Left lung (tissue), 10 donors: ENCODE measurements around the gene CEP192. TPM values are rescaled to one million over a fixed set of nuclear protein-coding genes. Genes with fewer than 3 reads are reported as not detected.
"Not testable (repeated sequence)": the region's sequence is repeated elsewhere in the genome, so short reads cannot be mapped to it uniquely, and the experiment has no call there.

ENCODE experiments used
- ATAC-seq: fragments of 200-7000 bp; cut with Tn5 transposase; one replicate; pipeline ENCODE4 v1.9.1; 2020; ENCODE audit warnings: moderate library complexity
- DNase-seq, 4 donors: peaks; one replicate each; pipeline ENCODE4 v3.0.0-alpha.2; 2013 to 2020
- H3K27ac ChIP-seq, 2 donors: fragments of 200-600 bp; sonication (generic) in 1 of 2; one replicate each; pipeline versions ENCODE4 v1.5.0 to v1.8.0; 2020 to 2021
- H3K27me3 ChIP-seq, 2 donors: fragments of 200-600 bp; sonication (generic) in 1 of 2; one replicate each; pipeline versions ENCODE4 v1.5.0 to v1.8.0; 2020 to 2021
- H3K36me3 ChIP-seq, 2 donors: fragments of 200-600 bp; sonication (generic) in 1 of 2; one replicate each; pipeline versions ENCODE4 v1.5.0 to v1.8.0; 2020 to 2021
- H3K4me1 ChIP-seq, 2 donors: fragments of 200-600 bp; one replicate each; pipeline ENCODE4 v1.8.0; 2021
- H3K4me3 ChIP-seq, 2 donors: fragments of 200-600 bp; sonication (generic) in 1 of 2; one replicate each; pipeline versions ENCODE4 v1.5.0 to v1.8.0; 2020 to 2021; ENCODE audit warnings: mild to moderate bottlenecking in 1 of 2
- H3K9me3 ChIP-seq, 2 donors: fragments of 200-600 bp; sonication (generic) in 1 of 2; one replicate each; pipeline versions ENCODE4 v1.5.0 to v1.8.0; 2020 to 2021
- intact Hi-C, 2 donors: fragments of 100-400 bp; cut with DNase I; formaldehyde crosslinking; loops; one replicate each; pipeline versions ENCODE4 v1.11.2 to v1.14.2; 2022
- polyA plus RNA-seq, 6 donors: library from polyadenylated mRNA; unstranded; fragments of 120-200 nt; gene quantifications; one replicate each; pipeline ENCODE4 v1.2.1, GENCODE V29; 2013; ENCODE audit not compliant: insufficient read length in 6 of 6
- total RNA-seq, 2 donors: library from RNA; stranded (reverse); fragmentation: NEBNext Ultra II Directional; extraction: Animal tissue kit (Norgen Biotek cat#: 25700); gene quantifications; one replicate each; pipeline ENCODE4 v1.2.1, GENCODE V29; 2021
- TF ChIP-seq, protein P1 (sequence below), 2 donors: fragments of 200-600 bp; sonication (generic) in 1 of 2; IDR thresholded peaks; one replicate each; pipeline versions ENCODE4 v1.5.0 to v1.8.0; 2021; ENCODE audit warnings: antibody characterized with exemption in 2 of 2
- donor health status: DM: no; HTN: yes; CAD: no.
- donor health status: DM: no; HTN: no; CAD: no.

CEP192 gene
- total and polyA plus RNA-seq, 8 donors = 22.0 to 57.5 (median 45.7) TPM

DNA sequence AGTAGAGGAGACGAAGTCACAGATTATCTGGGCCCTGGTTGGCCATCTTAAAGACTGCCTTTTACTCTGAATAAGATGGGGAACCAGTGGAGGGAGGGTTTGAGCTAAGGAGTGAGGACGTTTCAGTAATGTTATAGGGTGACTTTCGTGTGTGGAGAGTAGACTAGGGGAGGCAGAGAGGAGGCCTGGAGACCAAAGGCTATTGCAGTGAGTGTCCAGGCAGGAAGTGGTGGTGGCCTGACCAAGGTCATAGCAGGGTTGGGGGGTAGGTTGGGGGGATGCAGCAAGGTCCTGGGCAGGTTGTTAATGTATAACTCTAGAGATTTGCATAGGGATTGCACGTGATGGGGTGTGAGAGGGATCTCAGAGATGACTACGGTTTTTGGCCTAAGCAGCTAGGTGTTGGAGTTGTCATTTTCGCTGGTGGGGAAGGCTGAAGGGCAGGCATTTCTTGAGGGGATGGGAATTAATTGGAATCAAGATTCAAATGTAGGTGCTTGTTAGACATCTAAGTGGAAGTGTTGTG lies 4.9 kb downstream of the CEP192 start:
- intact Hi-C loops = no loop called here
- peaks cover 0 to 11% of the 10 kb centered on the region in 2 donors for H3K36me3 ChIP-seq
- TF ChIP-seq, protein P1, sequence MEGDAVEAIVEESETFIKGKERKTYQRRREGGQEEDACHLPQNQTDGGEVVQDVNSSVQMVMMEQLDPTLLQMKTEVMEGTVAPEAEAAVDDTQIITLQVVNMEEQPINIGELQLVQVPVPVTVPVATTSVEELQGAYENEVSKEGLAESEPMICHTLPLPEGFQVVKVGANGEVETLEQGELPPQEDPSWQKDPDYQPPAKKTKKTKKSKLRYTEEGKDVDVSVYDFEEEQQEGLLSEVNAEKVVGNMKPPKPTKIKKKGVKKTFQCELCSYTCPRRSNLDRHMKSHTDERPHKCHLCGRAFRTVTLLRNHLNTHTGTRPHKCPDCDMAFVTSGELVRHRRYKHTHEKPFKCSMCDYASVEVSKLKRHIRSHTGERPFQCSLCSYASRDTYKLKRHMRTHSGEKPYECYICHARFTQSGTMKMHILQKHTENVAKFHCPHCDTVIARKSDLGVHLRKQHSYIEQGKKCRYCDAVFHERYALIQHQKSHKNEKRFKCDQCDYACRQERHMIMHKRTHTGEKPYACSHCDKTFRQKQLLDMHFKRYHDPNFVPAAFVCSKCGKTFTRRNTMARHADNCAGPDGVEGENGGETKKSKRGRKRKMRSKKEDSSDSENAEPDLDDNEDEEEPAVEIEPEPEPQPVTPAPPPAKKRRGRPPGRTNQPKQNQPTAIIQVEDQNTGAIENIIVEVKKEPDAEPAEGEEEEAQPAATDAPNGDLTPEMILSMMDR (IDR thresholded peaks at IDR 0.05) = no peak
- H3K27me3 ChIP-seq = no peaks in the 10 kb centered on the region
- ATAC-seq = no peak
- H3K4me1 ChIP-seq = peaks cover 8 to 16% of the 10 kb centered on the region in 2 donors
- no peaks in the 10 kb centered on the region for H3K9me3 ChIP-seq
- no peak overlapping the region for H3K27ac ChIP-seq
- DNase-seq = no peak
- H3K4me3 ChIP-seq = no peak overlapping the region

- Histone ChIP-seq H3K9me3 (no peaks in the 10 kb centered on the region), H3K27me3 (no peaks in the 10 kb centered on the region), H3K36me3 (peaks cover 0 to 18% of the 10 kb centered on the region in 2 donors), H3K4me1 (peaks cover 8 to 16% of the 10 kb centered on the region in 2 donors), H3K4me3 (no peak overlapping the region), H3K27ac (no peak overlapping the region)
- DNase-seq (no peak), ATAC-seq (no peak)
- TF ChIP-seq, protein P1 (IDR thresholded peaks at IDR 0.05) = no peak
- intact Hi-C loops = no loop called here
These were observed 5.6 kb downstream of the CEP192 start for GRCh38 chr18:12996661-12997292.

DNA sequence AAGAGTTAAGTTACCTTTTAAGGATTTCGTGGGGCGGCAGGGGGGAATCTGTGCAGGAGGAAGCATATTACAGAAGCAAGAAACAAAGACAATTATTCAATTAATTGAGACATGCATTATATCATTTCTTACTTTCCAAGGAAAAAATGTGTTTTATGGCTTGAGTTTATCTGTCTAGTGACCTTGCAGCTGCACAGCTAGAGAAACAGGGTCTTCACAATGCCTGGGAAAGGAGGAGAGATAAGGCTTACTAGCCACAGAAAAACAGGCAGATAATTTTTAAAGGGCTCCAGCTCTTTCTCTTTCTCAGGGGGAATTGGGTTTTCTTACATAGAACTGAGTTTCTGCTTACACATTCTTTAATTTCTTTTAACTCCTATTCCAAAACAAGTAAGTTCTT lies 6.2 kb downstream of the CEP192 start:
- H3K27me3 ChIP-seq, ATAC-seq, DNase-seq, intact Hi-C loops, H3K27ac ChIP-seq, H3K9me3 ChIP-seq, H3K4me3 ChIP-seq: not testable (repeated sequence)
- Histone ChIP-seq H3K36me3 (peaks cover 0 to 24% of the 10 kb centered on the region in 2 donors), H3K4me1 (peaks cover 6 to 12% of the 10 kb centered on the region in 2 donors)

- no peak for ATAC-seq
- Histone ChIP-seq H3K4me3 (no peak overlapping the region), H3K27ac (no peak overlapping the region), H3K36me3 (peaks cover 0 to 24% of the 10 kb centered on the region in 2 donors), H3K9me3 (no peaks in the 10 kb centered on the region), H3K4me1 (peaks cover 0 to under 1% of the 10 kb centered on the region in 2 donors), H3K27me3 (no peaks in the 10 kb centered on the region)
- DNase-seq = no peak
- intact Hi-C loops = no loop called here
- TF ChIP-seq, protein P1 (IDR thresholded peaks at IDR 0.05) = no peak
These were observed 7.3 kb downstream of the CEP192 start for GRCh38 chr18:12998332-12999060.

- TF ChIP-seq, protein P1 (IDR thresholded peaks at IDR 0.05) = peak in 1 of 2 donors; percentile 13
- Histone ChIP-seq H3K4me3 (no peak overlapping the region), H3K27ac (no peak overlapping the region), H3K4me1 (no peaks in the 10 kb centered on the region), H3K27me3 (no peaks in the 10 kb centered on the region), H3K36me3 (peaks cover 0 to 34% of the 10 kb centered on the region in 2 donors), H3K9me3 (no peaks in the 10 kb centered on the region)
- intact Hi-C loops = no loop called here
- ATAC-seq (peak; percentile 61), DNase-seq (peak in 1 of 4 donors; percentile 13)
These were observed 12.3 kb downstream of the CEP192 start for GRCh38 chr18:13003466-13003896.
